Activated naive CD4-positive, alpha-beta T cell (primary cell): Measurements from ENCODE around the gene CREBBP.

ENCODE experiments used
- DNase-seq, 4 experiments: peaks; one replicate each; lab custom pipeline; 2025; lab: John Stamatoyannopoulos, UW

Gene CREBBP

GRCh38 chr16:3825103-3825502, 55.4 kb downstream of the CREBBP start:
- DNase-seq: no peak

- no peak for DNase-seq
These were observed 56.3 kb downstream of the CREBBP start for GRCh38 chr16:3824121-3824795.

- DNase-seq: no peak
These were observed 57.1 kb downstream of the CREBBP start for GRCh38 chr16:3823427-3823826.

- DNase-seq: no peak
These were observed 58.0 kb downstream of the CREBBP start for GRCh38 chr16:3822366-3823045.

GRCh38 chr16:3821184-3821583, 59.3 kb downstream of the CREBBP start:
- DNase-seq: no peak

- no peak for DNase-seq
These were observed 60.5 kb downstream of the CREBBP start for GRCh38 chr16:3819746-3820724.

- no peak for DNase-seq
These were observed 61.4 kb downstream of the CREBBP start for GRCh38 chr16:3819175-3819527.

GRCh38 chr16:3816326-3816725, 64.2 kb downstream of the CREBBP start:
- no peak for DNase-seq

GRCh38 chr16:3814755-3815154, 65.8 kb downstream of the CREBBP start:
- DNase-seq: no peak

- no peak for DNase-seq
These were observed 67.9 kb downstream of the CREBBP start for GRCh38 chr16:3812469-3813172.

GRCh38 chr16:3810818-3811217, 69.7 kb downstream of the CREBBP start:
- no peak for DNase-seq

- no peak for DNase-seq
These were observed 70.3 kb downstream of the CREBBP start for GRCh38 chr16:3810198-3810664.

GRCh38 chr16:3808308-3809063, 72.0 kb downstream of the CREBBP start:
- DNase-seq: no peak

GRCh38 chr16:3807425-3808123, 72.9 kb downstream of the CREBBP start:
- DNase-seq: no peak

GRCh38 chr16:3804426-3805016, 76.0 kb downstream of the CREBBP start:
- no peak for DNase-seq

GRCh38 chr16:3800477-3801270, 79.8 kb downstream of the CREBBP start:
- no peak for DNase-seq

GRCh38 chr16:3800019-3800418, 80.5 kb downstream of the CREBBP start:
- no peak for DNase-seq

- no peak for DNase-seq
These were observed 81.2 kb downstream of the CREBBP start for GRCh38 chr16:3799354-3799753.

GRCh38 chr16:3798838-3799237, 81.7 kb downstream of the CREBBP start:
- DNase-seq: no peak
